HEK293 (cell line): ENCODE data around the gene VTA1.

ENCODE experiments used
- CTCF ChIA-PET: fragments of 350-600 bp; formaldehyde crosslinking; extraction: SDS; loops from one replicate; lab custom pipeline; 2021; ENCODE audit warnings: antibody characterized with exemption; lab: Yijun Ruan, JAX
- POLR2A ChIA-PET: fragments of 300-600 bp; formaldehyde crosslinking; extraction: SDS; loops from one replicate; lab custom pipeline; 2020; ENCODE audit warnings: antibody characterized with exemption, inconsistent platforms; lab: Yijun Ruan, JAX
- H3K27ac ChIP-seq: fragments of 200-500 bp; sonication (Bioruptor generic); 2 replicates; pipeline ENCODE4 v1.5.1; 2014; ENCODE audit warnings: low read depth, low read length, control low read depth, inconsistent platforms; ENCODE audit errors: extremely low read depth
- H3K36me3 ChIP-seq, 2 experiments: fragments of 200-500 bp in 1 of 2; sonication (Bioruptor generic) in 1 of 2; 1 replicate in 1 of 2; 2 replicates in 1 of 2; pipeline ENCODE4 v1.5.1; 2014 to 2017; ENCODE audit warnings: inconsistent platforms in 2 of 2, low read length in 2 of 2; ENCODE audit not compliant: control insufficient read depth in 2 of 2, insufficient read depth in 1 of 2
- H3K4me1 ChIP-seq: fragments of 200-500 bp; sonication (Bioruptor generic); 2 replicates; pipeline ENCODE4 v1.5.1; 2014; ENCODE audit warnings: mild to moderate bottlenecking, low read length, inconsistent platforms; ENCODE audit not compliant: control insufficient read depth, insufficient read depth
- H3K4me3 ChIP-seq: 2 replicates; pipeline ENCODE4 v1.5.1; 2011; ENCODE audit warnings: low read depth, mild to moderate bottlenecking, control low read depth, low read length, moderate library complexity
- H3K9me3 ChIP-seq: fragments of 200-500 bp; sonication (Bioruptor generic); 2 replicates; pipeline ENCODE4 v1.5.1; 2014; ENCODE audit warnings: low read depth, low read length, inconsistent platforms; ENCODE audit not compliant: control insufficient read depth, insufficient read depth
- ATF2 ChIP-seq: fragments of 450-650 bp; formaldehyde crosslinking; IDR thresholded peaks from 2 replicates; pipeline ENCODE4 v1.5.1; 2016; ENCODE audit warnings: missing biosample characterization, missing genetic modification characterization, low read depth
- KLF7 ChIP-seq: fragments of 450-650 bp; formaldehyde crosslinking; IDR thresholded peaks from 2 replicates; pipeline ENCODE4 v1.5.1; 2016; ENCODE audit warnings: missing biosample characterization, missing genetic modification characterization, borderline replicate concordance
- PRDM1 ChIP-seq: fragments of 450-650 bp; formaldehyde crosslinking; IDR thresholded peaks from 2 replicates; pipeline ENCODE4; 2016; ENCODE audit warnings: missing biosample characterization, missing genetic modification characterization
- REPIN1 ChIP-seq: fragments of 450-650 bp; formaldehyde crosslinking; IDR thresholded peaks from 2 replicates; pipeline ENCODE4 v1.5.1; 2017; ENCODE audit warnings: missing biosample characterization, missing genetic modification characterization, low read depth
- WT1 ChIP-seq: fragments of 450-650 bp; formaldehyde crosslinking; IDR thresholded peaks from 2 replicates; pipeline ENCODE4 v1.5.1; 2016; ENCODE audit warnings: missing biosample characterization, missing genetic modification characterization
- ZNF148 ChIP-seq: fragments of 450-650 bp; formaldehyde crosslinking; IDR thresholded peaks from 2 replicates; pipeline ENCODE4 v1.5.0; 2017; ENCODE audit warnings: missing biosample characterization, missing genetic modification characterization, borderline replicate concordance
- ZNF18 ChIP-seq: fragments of 450-650 bp; formaldehyde crosslinking; IDR thresholded peaks from 2 replicates; pipeline ENCODE4 v1.5.1; 2016; ENCODE audit warnings: missing biosample characterization, missing genetic modification characterization
- ZNF324 ChIP-seq: fragments of 450-650 bp; formaldehyde crosslinking; IDR thresholded peaks from 2 replicates; pipeline ENCODE4 v1.5.1; 2016; ENCODE audit warnings: missing biosample characterization, missing genetic modification characterization
- ZNF362 ChIP-seq: fragments of 450-650 bp; formaldehyde crosslinking; IDR thresholded peaks from 2 replicates; pipeline ENCODE4 v1.5.1; 2016; ENCODE audit warnings: missing biosample characterization, missing genetic modification characterization
- ZNF514 ChIP-seq: fragments of 450-650 bp; formaldehyde crosslinking; IDR thresholded peaks from 2 replicates; pipeline ENCODE4 v1.5.1; 2016; ENCODE audit warnings: missing biosample characterization, missing genetic modification characterization
- ZNF521 ChIP-seq: fragments of 450-650 bp; formaldehyde crosslinking; IDR thresholded peaks from 2 replicates; pipeline ENCODE4 v1.5.1; 2017; ENCODE audit warnings: missing biosample characterization, mild to moderate bottlenecking, missing genetic modification characterization
- ZNF549 ChIP-seq: fragments of 450-650 bp; IDR thresholded peaks from 2 replicates; pipeline ENCODE4 v1.5.1; 2018; ENCODE audit warnings: missing biosample characterization, missing genetic modification characterization, mild to moderate bottlenecking, inconsistent platforms, moderate library complexity
- ZNF624 ChIP-seq: fragments of 450-650 bp; formaldehyde crosslinking; IDR thresholded peaks from 2 replicates; pipeline ENCODE4 v1.5.1; 2017; ENCODE audit warnings: missing biosample characterization, missing genetic modification characterization
- ZNF654 ChIP-seq: fragments of 450-650 bp; formaldehyde crosslinking; IDR thresholded peaks from 2 replicates; pipeline ENCODE4 v1.5.1; 2016; ENCODE audit warnings: low read depth, missing biosample characterization, missing genetic modification characterization
- ZNF658 ChIP-seq: fragments of 450-650 bp; formaldehyde crosslinking; IDR thresholded peaks from 2 replicates; pipeline ENCODE4; 2016; ENCODE audit warnings: missing biosample characterization, missing genetic modification characterization
- ZNF677 ChIP-seq: fragments of 450-650 bp; IDR thresholded peaks from 2 replicates; pipeline ENCODE4 v1.5.0; 2018; ENCODE audit warnings: missing biosample characterization, mild to moderate bottlenecking, missing genetic modification characterization, moderate library complexity
- ZNF692 ChIP-seq: fragments of 450-650 bp; formaldehyde crosslinking; IDR thresholded peaks from 2 replicates; pipeline ENCODE4 v1.5.1; 2016; ENCODE audit warnings: missing biosample characterization, missing genetic modification characterization
- ZNF776 ChIP-seq: fragments of 450-650 bp; formaldehyde crosslinking; IDR thresholded peaks from 2 replicates; pipeline ENCODE4 v1.5.0; 2017; ENCODE audit warnings: missing biosample characterization, missing genetic modification characterization, borderline replicate concordance
- ZNF837 ChIP-seq: fragments of 450-650 bp; formaldehyde crosslinking; IDR thresholded peaks from 2 replicates; pipeline ENCODE4 v1.5.1; 2016; ENCODE audit warnings: missing biosample characterization, missing genetic modification characterization

The VTA1 gene

GRCh38 chr6:142258305-142258704, 111.2 kb downstream of the VTA1 start:
- ChIA-PET POLR2A (no interaction called here), CTCF (no interaction called here)
- Histone ChIP-seq H3K36me3 (no peaks in the 10 kb centered on the region), H3K9me3 (no peaks in the 10 kb centered on the region), H3K4me1 (no peaks in the 10 kb centered on the region), H3K27ac (no peak overlapping the region), H3K4me3 (no peak overlapping the region)
- TF ChIP-seq REPIN1 (tag by site-specific recombination) (no peak), ZNF514 (tag by site-specific recombination) (no peak), ZNF324 (no peak), ZNF148 (tag by site-specific recombination) (no peak), ZNF521 (tag by site-specific recombination) (no peak), ZNF677 (tag by site-specific recombination) (no peak)

- TF ChIP-seq WT1 (no peak), PRDM1 (tag by site-specific recombination) (no peak), KLF7 (no peak), ZNF837 (no peak), ZNF658 (no peak), ZNF521 (tag by site-specific recombination) (no peak), ZNF362 (no peak)
- Histone ChIP-seq H3K4me1 (no peaks in the 10 kb centered on the region), H3K4me3 (no peak overlapping the region), H3K27ac (no peak overlapping the region), H3K9me3 (no peaks in the 10 kb centered on the region), H3K36me3 (no peaks in the 10 kb centered on the region)
- POLR2A ChIA-PET: no interaction called here
- CTCF ChIA-PET: no interaction called here
Observed at GRCh38 chr6:142258757-142259156, 111.7 kb downstream of the VTA1 start.

GRCh38 chr6:142260748-142261147, 113.7 kb downstream of the VTA1 start:
- no peak overlapping the region for H3K4me3 ChIP-seq
- ChIA-PET POLR2A (no interaction called here), CTCF (no interaction called here)
- no peaks in the 10 kb centered on the region for H3K9me3 ChIP-seq
- no peak overlapping the region for H3K27ac ChIP-seq
- no peaks in the 10 kb centered on the region for H3K4me1 ChIP-seq
- no peaks in the 10 kb centered on the region for H3K36me3 ChIP-seq
- no peak for TF ChIP-seq ATF2 (tag by site-specific recombination)
- no peak for TF ChIP-seq ZNF549

GRCh38 chr6:142262231-142262630, 115.2 kb downstream of the VTA1 start:
- Histone ChIP-seq H3K4me3 (no peak overlapping the region), H3K36me3 (no peaks in the 10 kb centered on the region), H3K4me1 (no peaks in the 10 kb centered on the region), H3K9me3 (no peaks in the 10 kb centered on the region), H3K27ac (no peak overlapping the region)
- ChIA-PET POLR2A (no interaction called here), CTCF (no interaction called here)
- TF ChIP-seq ZNF624 (tag by site-specific recombination) (no peak), ZNF654 (tag by site-specific recombination) (no peak), ZNF776 (tag by site-specific recombination) (no peak), ZNF18 (tag by site-specific recombination) (no peak), ZNF692 (tag by site-specific recombination) (no peak)
